Panc1 (cell line): Measurements from ENCODE around the gene LYPD6B. TPM values are rescaled to one million over a fixed set of nuclear protein-coding genes. Genes with fewer than 3 reads are reported as not detected.

Source experiments
- ATAC-seq: fragments of 200-7000 bp; cut with Tn5 transposase; 2 replicates; pipeline ENCODE4 v1.9.1; 2020; ENCODE audit warnings: mild to moderate bottlenecking, moderate library complexity
- BruUV-seq: library from RNA; stranded (reverse); fragments of 400-500 nt; replicated peaks from 2 replicates; lab custom pipeline; 2021; lab: Mats Ljungman, UMichigan
- CTCF ChIA-PET: fragments of 300-600 bp; sonication (Branson Sonifier 250); formaldehyde crosslinking; loops from one replicate; lab custom pipeline; 2022; ENCODE audit warnings: antibody characterized with exemption; lab: Charles Lee
- POLR2A ChIA-PET: fragments of 300-600 bp; sonication (Branson Sonifier 250); formaldehyde crosslinking; loops from one replicate; lab custom pipeline; 2022; ENCODE audit warnings: antibody characterized with exemption; lab: Charles Lee
- DNase-seq: peaks from one replicate; pipeline ENCODE4 v3.0.0-alpha.2; 2010; ENCODE audit warnings: low read depth, low spot score
- H3K27ac ChIP-seq: 2 replicates; pipeline ENCODE4 v1.5.1; 2011; ENCODE audit warnings: mild to moderate bottlenecking, low read length, inconsistent platforms
- H3K27me3 ChIP-seq: fragments of 200-500 bp; sonication (Bioruptor generic); 2 replicates; pipeline ENCODE4 v1.6.0; 2014; ENCODE audit warnings: low read length, inconsistent platforms; ENCODE audit not compliant: control insufficient read depth, insufficient read depth
- H3K36me3 ChIP-seq: fragments of 200-500 bp; sonication (Bioruptor generic); 2 replicates; pipeline ENCODE4 v1.5.1; 2014; ENCODE audit warnings: inconsistent platforms, mild to moderate bottlenecking, low read length, moderate library complexity; ENCODE audit not compliant: control insufficient read depth, insufficient read depth
- H3K4me1 ChIP-seq: 2 replicates; pipeline ENCODE4 v1.5.1; 2011; ENCODE audit warnings: inconsistent platforms, mild to moderate bottlenecking, low read length, moderate library complexity; ENCODE audit not compliant: control insufficient read depth, insufficient read depth
- H3K4me3 ChIP-seq, 2 experiments: 2 replicates each; pipeline ENCODE4 v1.5.1; 2011 to 2012; ENCODE audit warnings: low read depth in 2 of 2, low read length in 2 of 2, mild to moderate bottlenecking in 2 of 2, inconsistent platforms in 1 of 2, moderate library complexity in 1 of 2
- H3K9me3 ChIP-seq: fragments of 200-500 bp; sonication (Bioruptor generic); 2 replicates; pipeline ENCODE4 v1.5.1; 2014; ENCODE audit warnings: low read depth, mild to moderate bottlenecking, inconsistent platforms, low read length, moderate library complexity; ENCODE audit not compliant: control insufficient read depth, insufficient read depth
- POLR2AphosphoS5 ChIP-seq: IDR thresholded peaks from 2 replicates; pipeline ENCODE4 v1.6.1; 2012; ENCODE audit warnings: mild to moderate bottlenecking, low read depth, low read length, moderate library complexity
- SIN3A ChIP-seq: IDR thresholded peaks from 2 replicates; pipeline ENCODE4 v1.6.1; 2012; ENCODE audit warnings: low read depth, mild to moderate bottlenecking, low read length, moderate library complexity, borderline replicate concordance; ENCODE audit not compliant: insufficient read depth
- TCF7L2 ChIP-seq: IDR thresholded peaks from 2 replicates; pipeline ENCODE4 v1.6.1; 2011; ENCODE audit warnings: mild to moderate bottlenecking, low read depth, low read length, inconsistent platforms
- in situ Hi-C: cut with HindIII; loops from 2 replicates; pipeline ENCODE4 v1.10.0; 2016; ENCODE audit warnings: low sequenced_read_pairs, low pct_unique_long_range_greater_than_20kb
- intact Hi-C: fragments of 100-400 bp; cut with micrococcal nuclease; formaldehyde crosslinking; loops from one replicate; pipeline ENCODE4 v1.10.0; 2022; ENCODE audit not compliant: unreplicated experiment
- total RNA-seq: library from RNA; stranded (reverse); gene quantifications from one replicate; pipeline ENCODE4 v1.2.1, GENCODE V29; 2021; ENCODE audit not compliant: unreplicated experiment
- TF ChIP-seq, protein P1 (sequence below): fragments of 450-650 bp; IDR thresholded peaks from 2 replicates; pipeline ENCODE4 v1.5.1; 2017; ENCODE audit warnings: mild to moderate bottlenecking
- TF ChIP-seq, protein P2 (sequence below), 2 experiments: IDR thresholded peaks; 2 replicates each; pipeline ENCODE4 v1.6.1; 2011 to 2012; ENCODE audit warnings: low read depth in 2 of 2, control low read depth in 1 of 2, low read length in 1 of 2, mild to moderate bottlenecking in 1 of 2, moderate library complexity in 1 of 2; ENCODE audit not compliant: insufficient read depth in 1 of 2

The LYPD6B gene
- total RNA-seq, 1 experiment from 2014 or later: 2.2 TPM

DNA sequence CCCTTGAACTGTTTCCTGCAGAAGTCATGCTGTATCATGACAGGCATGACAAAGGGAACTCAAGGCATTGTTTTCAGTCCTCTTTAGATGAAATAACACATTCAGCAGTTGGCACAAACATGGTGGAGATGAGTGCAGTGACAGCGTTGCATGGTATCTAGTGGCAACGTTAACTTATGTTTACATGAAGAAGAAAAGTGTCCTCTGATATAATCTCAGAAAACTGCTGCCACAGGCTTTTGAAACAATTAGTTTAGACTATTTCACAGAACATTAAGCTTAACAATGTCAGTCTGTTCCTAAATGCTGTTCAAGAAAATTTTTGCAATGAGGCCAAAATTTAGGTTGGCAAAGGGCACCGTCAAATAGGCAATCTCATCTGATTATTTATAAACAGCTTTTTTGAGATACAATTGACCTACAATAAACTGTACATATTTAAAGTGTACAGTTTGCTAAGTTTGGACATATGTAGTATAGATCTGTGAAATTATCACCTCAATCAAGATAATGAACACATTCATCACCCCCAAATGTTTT, 64.7 kb downstream of the LYPD6B start:
- TF ChIP-seq, protein P1, sequence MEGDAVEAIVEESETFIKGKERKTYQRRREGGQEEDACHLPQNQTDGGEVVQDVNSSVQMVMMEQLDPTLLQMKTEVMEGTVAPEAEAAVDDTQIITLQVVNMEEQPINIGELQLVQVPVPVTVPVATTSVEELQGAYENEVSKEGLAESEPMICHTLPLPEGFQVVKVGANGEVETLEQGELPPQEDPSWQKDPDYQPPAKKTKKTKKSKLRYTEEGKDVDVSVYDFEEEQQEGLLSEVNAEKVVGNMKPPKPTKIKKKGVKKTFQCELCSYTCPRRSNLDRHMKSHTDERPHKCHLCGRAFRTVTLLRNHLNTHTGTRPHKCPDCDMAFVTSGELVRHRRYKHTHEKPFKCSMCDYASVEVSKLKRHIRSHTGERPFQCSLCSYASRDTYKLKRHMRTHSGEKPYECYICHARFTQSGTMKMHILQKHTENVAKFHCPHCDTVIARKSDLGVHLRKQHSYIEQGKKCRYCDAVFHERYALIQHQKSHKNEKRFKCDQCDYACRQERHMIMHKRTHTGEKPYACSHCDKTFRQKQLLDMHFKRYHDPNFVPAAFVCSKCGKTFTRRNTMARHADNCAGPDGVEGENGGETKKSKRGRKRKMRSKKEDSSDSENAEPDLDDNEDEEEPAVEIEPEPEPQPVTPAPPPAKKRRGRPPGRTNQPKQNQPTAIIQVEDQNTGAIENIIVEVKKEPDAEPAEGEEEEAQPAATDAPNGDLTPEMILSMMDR: no peak
- TF ChIP-seq, protein P2, sequence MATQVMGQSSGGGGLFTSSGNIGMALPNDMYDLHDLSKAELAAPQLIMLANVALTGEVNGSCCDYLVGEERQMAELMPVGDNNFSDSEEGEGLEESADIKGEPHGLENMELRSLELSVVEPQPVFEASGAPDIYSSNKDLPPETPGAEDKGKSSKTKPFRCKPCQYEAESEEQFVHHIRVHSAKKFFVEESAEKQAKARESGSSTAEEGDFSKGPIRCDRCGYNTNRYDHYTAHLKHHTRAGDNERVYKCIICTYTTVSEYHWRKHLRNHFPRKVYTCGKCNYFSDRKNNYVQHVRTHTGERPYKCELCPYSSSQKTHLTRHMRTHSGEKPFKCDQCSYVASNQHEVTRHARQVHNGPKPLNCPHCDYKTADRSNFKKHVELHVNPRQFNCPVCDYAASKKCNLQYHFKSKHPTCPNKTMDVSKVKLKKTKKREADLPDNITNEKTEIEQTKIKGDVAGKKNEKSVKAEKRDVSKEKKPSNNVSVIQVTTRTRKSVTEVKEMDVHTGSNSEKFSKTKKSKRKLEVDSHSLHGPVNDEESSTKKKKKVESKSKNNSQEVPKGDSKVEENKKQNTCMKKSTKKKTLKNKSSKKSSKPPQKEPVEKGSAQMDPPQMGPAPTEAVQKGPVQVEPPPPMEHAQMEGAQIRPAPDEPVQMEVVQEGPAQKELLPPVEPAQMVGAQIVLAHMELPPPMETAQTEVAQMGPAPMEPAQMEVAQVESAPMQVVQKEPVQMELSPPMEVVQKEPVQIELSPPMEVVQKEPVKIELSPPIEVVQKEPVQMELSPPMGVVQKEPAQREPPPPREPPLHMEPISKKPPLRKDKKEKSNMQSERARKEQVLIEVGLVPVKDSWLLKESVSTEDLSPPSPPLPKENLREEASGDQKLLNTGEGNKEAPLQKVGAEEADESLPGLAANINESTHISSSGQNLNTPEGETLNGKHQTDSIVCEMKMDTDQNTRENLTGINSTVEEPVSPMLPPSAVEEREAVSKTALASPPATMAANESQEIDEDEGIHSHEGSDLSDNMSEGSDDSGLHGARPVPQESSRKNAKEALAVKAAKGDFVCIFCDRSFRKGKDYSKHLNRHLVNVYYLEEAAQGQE (IDR thresholded peaks at IDR 0.05; ENCODE audit: insufficient read depth in 1 of 2, low read depth in 2 of 2, low read length in 1 of 2): no peak
- no peak for TF ChIP-seq POLR2AphosphoS5
- TF ChIP-seq TCF7L2: no peak
- no peak for TF ChIP-seq SIN3A
- intact Hi-C loops: no loop called here
- CTCF ChIA-PET: no interaction called here

DNA sequence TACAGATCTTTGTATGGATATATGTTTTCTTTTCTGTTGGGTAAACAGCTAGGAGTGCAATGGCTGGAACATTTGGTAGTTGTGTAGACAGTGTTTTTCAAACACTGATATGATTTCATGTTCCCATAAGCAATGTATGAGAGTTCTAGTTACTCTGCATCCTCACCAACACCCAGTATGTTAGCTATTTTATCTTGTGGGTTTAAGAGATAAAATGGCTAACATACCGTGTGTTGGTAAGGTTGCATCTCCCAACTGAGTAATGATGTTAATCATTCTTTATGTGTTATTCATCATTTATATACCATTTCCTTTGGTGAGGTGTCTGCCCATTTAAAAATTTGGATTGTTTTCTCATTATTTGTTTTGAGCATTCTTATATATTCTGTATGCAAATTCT, 65.7 kb downstream of the LYPD6B start:
- Histone ChIP-seq H3K27me3 (no peaks in the 10 kb centered on the region), H3K4me3 (no peak overlapping the region), H3K4me1 (no peaks in the 10 kb centered on the region), H3K36me3 (no peaks in the 10 kb centered on the region), H3K9me3 (no peaks in the 10 kb centered on the region), H3K27ac (no peak overlapping the region)
- BruUV-seq: no TSS peak
- in situ Hi-C loops (no loop called here), intact Hi-C loops (no loop called here)
- ChIA-PET POLR2A (no interaction called here), CTCF (no interaction called here)
- TF ChIP-seq SIN3A (no peak), TCF7L2 (no peak), POLR2AphosphoS5 (no peak)
- TF ChIP-seq, protein P2 (IDR thresholded peaks at IDR 0.05; ENCODE audit: insufficient read depth in 1 of 2, low read depth in 2 of 2, low read length in 1 of 2): no peak
- TF ChIP-seq, protein P1: no peak
- ATAC-seq (no peak), DNase-seq (no peak)

More for the DNA sequence above, 64.7 kb downstream of the LYPD6B start:
- no peaks in the 10 kb centered on the region for H3K36me3 ChIP-seq
- no peaks in the 10 kb centered on the region for H3K4me1 ChIP-seq
- in situ Hi-C loops: no loop called here
- H3K27ac ChIP-seq: no peak overlapping the region
- POLR2A ChIA-PET: no interaction called here
- H3K27me3 ChIP-seq: no peaks in the 10 kb centered on the region
- no peaks in the 10 kb centered on the region for H3K9me3 ChIP-seq
- no peak overlapping the region for H3K4me3 ChIP-seq
- DNase-seq (no peak), ATAC-seq (no peak)
- no TSS peak for BruUV-seq
